CD4-positive, alpha-beta T cell treated with Interferon gamma for 1 hour (primary cell): ENCODE results near the gene LRRC72.
"Not testable (repeated sequence)": the region's sequence is repeated elsewhere in the genome, so short reads cannot be mapped to it uniquely, and the experiment has no call there.

Experiments
- DNase-seq: peaks from one replicate; pipeline ENCODE4 v3.0.0-alpha.2; 2020

Gene LRRC72

DNA sequence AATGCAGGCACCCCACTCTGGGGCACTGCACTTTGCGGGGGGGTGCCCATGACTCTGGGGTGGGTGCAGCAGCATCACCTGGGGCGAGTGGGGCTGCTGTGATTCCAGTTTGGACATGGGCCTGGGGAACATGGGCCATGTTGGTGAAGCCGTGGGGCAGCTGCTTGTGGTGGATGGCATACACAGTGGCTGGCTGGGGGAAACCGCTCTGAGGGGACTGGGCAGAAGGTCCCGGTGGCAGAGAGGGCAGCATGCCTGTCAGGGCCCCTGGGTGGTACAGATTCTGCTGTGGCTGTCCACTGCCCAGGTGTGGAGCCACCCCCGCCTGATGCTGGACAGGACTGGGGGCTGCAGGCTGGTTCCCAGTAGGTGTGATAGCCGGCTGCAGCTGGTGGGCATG, 57.2 kb downstream of the LRRC72 start:
- DNase-seq, result no peak

DNA sequence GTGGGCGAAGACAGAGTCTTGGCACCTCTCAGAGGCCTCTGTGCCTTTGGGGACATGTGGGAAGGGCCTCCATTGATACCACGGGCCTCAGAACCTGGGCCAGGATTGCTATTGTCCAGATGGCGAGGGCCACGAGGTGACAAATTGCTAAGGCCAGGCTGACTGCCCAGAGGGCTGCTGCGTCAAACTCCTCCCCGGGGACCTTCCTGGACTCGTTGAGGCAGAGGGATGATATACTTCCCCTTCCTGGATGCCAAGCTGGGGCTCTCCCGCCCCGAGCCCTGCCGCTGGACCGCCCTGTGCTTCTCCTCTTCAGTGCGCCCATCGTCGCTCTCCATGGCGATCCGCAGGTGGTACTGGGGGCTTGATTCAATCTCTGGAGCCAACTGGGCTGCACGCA, 58.9 kb downstream of the LRRC72 start:
- no peak for DNase-seq

DNA sequence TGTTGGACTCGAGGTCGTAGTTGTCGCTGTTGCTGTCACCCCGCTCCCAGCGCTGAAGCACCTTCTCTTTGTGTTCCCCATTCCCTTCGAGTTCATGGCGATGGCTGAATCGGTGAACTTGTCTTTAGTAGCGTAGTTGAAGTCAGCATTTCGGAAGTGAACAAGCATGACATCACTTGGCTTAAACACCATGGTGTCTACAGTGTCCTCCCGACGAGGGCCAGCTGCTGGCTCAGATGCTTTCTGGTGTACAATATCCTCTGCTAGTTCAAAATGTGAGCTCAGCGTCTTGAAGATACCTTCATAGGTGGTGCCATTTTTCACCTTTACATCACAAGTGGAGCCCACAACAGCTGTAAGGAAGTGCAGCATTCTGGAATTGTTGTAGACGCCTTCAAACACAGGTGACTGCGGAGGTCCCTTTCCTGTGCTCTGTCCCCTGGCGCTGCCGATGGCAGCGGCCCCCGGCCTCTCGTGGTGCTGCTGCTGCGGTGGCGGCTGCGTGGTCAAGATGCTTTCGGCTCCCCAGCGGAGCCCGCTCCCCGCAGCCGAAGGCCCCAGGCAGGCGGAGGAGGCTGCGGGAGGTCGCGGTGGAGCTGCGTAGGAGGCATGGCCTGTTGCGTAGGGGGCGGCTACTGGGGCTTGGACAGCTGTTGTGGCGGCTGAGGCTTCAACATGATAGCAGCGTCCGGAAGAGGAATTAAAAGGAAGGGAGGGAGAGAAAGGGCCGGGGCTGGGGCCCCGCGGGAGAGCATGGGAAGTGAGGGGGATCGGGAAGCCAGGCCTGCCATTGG, 59.7 kb downstream of the LRRC72 start:
- no peak for DNase-seq

DNA sequence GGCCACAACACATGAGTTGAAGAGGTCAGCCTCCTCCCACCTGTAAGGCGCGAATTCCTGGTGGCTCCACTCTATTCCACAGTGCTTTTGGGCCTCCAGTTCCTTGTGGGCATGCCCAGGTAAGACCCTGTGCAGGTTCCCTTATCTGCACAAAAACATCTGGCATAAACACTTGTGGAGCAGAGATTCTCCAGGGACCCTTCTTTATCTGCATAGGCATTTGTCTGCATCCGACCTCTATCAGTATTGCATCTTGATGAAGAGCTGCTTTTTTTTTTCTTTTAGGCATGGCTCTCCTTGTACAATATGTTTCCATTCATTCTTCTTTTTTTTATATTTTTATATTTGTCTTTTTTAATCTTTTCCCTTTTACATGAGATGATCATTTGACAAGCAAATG, 60.5 kb downstream of the LRRC72 start:
- no peak for DNase-seq

DNA sequence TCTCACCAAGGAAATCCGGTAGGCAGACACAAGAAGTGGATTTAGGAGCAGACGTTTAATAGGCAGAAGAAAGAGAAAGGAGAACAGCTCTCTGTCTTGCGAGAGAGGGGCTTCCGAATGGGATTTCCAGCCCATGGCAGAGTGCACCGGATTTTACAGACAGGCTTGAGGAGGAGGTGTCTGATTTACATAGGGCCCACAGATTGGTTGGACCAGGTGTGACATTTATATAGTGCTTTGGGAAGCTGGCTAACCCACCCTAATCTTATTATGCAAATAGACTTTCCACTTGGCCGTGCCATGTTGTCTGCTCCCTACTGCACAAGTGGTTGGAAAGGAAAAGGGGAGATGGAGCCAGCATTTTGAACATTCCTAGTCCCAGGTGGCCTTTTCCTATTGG, 61.2 kb downstream of the LRRC72 start:
- DNase-seq, result no peak

DNA sequence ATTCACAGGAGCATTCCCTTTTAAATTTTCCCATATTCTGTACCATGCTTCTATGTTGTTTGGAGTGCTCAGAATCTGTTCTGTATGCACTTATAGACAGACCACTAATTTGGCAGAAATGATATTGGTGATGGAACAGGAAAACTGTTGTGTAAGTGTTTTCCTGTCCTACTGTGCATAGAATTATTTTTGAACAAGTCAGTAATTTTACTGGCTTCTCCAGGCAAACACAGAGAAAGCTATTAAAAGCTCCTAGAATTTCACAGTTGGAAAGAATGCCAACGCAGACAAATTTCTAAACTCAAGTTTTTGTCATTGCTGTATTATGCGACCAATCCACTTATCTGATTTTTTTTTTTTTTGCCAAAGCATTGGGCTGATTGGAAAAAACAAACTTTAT, 63.3 kb downstream of the LRRC72 start:
- no peak for DNase-seq

DNA sequence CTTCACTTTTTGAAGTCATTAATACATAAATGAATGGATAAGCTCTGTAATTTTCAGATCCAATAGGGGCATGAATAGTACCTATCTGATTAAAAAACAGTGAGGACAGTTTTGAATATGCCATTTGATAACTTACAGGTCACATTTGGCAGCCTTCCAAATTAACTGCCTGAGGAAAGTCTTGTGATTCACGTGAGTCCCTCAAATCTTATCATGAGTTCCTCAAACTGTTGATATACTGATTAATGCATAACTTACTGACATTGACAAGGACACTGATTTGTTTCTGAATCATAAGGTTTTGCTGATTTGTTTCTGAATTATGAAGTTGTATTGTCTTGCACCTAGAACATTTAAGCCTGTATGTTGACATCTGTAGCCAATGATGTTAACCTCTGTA, 63.8 kb downstream of the LRRC72 start:
- DNase-seq, result no peak

DNA sequence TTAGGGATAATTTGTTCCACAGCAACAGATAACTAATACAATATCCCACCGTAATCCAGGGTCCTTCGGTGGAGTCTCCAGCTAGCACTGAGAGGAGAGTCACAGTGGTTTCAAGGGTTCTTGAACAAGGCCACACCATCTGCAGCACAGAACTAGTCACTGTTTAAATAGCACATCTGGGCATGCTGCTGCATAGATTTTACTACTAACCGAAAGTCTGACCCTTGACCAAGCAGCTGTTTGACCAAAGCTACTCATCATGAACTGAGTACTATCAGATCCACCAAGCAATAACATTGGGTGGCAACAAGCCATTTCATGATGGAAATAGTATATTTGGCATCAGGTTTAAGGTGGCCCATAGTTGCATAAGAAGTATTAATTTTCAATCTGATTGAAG, 65.8 kb downstream of the LRRC72 start:
- no peak for DNase-seq

DNA sequence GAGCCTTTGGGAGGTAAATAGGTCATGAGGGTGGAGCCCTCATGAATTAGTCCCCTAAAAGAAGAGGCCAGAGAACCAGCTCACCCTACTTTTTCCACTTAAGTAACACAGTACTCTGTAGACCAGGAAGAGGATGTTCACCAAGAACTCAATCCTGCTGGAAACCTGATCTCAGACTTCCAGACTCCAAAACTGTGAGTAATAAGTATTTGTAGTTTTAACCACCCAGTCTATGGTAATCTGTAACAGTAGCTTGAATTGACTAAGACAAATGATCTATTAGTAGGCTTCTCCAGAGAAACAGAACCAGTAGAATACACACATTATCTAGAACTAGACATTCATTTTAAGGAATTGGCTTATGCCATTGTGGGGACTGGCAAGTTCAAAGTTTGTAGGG, 67.4 kb downstream of the LRRC72 start:
- no peak for DNase-seq

DNA sequence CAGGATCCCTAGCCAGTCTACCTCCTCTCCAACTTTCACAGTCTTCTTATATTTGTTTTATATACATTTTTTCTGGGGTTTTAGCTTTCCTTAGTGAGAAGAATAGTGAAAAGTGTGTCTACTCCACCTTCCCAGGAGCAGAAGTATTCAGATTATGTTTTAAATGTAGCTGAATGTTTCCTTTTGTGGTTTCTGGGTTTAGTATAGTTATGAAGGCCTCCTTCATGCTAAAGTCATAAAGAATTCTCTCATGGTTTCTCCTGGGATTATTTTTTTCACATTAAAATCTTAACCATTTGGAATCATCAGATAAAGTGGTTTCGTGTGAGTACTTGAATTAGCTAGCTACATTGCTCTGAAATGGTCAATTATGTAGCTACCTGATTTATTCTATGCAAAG, 68.1 kb downstream of the LRRC72 start:
- DNase-seq, result no peak

DNA sequence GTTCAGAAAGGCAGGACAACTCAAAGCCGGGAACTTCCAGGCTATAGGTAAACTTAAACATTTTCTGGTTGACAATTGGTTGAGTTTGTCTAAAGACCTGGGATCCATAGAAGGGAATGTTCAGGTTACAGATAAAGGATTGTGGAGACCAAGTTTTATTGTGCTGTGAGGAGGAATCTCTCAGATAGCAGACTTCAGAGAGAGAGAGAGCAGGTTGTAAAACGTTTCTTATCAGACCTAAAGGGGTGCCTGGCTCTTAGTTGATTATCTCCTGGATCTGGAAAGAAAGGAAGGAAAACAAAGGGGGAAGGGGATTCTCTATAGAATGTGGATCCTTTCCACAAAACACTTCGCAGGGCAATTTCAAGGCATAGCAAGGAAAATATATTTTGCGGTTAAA, 69.0 kb downstream of the LRRC72 start:
- DNase-seq, result not testable (repeated sequence)

DNA sequence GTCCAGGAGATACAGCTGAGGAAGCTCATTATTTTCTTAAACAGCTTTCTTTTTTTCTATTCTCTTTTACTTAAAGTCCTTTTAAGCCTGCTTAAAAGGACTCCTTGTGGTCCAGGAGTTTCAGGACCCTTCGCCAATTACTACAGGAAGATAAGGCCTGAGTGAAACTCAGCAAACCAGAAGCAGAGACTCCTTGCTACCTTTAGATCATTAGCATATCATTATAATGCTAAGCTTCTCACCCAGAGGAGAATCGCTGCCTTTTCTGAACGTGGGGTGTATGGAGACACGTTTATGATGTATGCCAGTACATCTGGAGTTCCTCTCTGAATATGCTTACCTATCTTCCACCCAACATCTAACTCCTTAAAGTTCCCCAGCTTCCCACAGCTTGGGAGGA, 71.4 kb downstream of the LRRC72 start:
- no peak for DNase-seq

DNA sequence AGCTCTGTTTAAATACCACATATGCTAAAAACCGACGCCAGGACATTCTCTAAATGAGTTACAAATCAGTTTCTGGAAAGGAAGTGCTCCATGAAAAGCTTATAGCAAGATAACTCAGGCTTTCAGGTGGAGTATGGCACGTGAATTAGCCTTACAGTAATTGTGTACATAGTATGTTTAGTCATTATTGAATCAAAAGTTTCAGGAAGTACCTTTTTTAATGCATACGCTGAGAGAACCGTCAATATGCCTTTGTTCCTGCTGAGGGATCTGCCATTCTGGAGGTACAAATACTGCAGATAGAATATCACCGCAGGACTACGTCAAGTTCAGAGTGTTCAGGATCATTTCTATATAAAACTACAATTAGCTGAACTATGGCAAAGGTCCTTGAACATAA, 73.2 kb downstream of the LRRC72 start:
- DNase-seq, result no peak

DNA sequence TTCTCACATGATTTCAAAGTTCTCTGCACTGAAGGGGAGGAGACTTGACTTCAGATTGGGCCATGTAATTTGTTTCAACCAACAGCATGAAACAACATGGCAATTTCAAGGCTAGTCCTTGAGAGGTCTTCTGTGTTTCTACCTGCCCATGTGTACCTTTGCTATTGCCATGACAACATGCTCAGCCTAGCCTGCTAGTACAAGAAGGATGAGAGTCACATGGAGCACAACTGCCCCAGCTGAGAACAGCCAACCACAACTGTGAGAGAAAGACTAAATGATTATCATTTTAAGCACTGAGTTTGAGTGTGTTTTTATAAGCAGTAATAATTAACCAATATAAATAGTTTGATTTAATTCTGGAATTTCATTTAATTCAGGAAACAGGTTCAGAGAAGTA, 77.0 kb downstream of the LRRC72 start:
- no peak for DNase-seq

DNA sequence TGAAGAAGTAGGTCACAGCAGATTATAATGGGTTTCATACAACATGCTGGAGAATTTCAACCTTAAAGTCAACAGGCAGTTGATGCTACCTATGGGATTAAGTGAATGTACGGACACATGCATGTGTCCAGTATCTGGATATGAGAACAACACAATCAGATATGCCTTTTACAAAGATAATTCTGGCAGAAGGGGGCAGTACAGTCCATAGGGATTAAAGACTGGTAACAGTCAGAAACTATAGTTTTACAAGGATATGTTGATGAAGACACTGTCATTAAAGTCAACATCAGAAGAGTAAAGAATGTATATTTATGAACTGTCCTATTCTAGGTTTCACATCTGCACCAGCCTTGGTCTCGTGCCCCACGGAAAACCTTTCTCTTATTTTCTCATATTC, 77.4 kb downstream of the LRRC72 start:
- DNase-seq, result no peak

DNA sequence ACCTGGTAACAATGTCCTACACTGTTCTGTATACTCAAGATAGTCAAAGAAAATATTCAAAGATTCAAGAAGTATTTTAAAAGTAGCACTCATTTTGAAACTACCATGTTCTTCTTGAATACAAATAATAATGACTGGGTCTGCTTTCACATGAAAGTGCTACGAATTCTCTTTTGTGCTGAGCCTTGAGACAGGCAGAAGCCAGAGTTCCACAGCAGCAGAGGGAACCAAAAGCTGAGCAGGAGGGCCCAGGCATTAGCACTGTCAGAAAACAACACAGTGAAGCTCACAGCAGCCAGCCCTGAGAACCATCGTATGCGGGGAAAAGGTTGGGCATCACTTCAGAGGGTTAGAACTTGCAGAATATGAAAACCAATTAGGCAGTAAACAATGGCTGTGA, 80.1 kb downstream of the LRRC72 start:
- DNase-seq, result no peak

DNA sequence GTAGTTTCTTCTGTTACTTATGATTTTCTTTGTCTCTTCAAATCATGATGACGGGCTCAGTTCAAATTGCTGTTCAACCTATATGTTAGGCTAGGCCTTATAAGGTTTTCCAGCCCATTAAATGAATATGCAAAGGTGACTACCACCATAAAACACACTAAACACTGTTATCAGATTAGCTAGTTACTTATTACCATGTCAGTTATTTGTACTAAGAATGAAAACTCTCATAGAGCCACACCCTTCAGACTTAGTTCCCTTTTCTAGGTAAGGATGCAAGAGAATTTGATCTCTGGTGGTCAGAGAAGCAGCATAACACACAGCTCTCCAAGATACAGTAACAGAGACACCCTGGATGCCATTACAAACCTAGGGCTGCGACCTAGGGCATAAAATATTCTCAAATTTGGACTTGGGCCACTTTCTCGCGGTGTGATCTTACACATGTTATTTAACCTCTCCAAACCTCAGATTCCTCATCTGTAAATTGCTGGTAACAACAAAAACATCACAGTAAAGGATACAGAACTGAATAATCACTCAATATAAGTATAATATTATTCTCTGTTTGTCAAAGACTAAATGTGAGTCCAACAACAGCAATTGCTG, 83.3 kb downstream of the LRRC72 start:
- no peak for DNase-seq

DNA sequence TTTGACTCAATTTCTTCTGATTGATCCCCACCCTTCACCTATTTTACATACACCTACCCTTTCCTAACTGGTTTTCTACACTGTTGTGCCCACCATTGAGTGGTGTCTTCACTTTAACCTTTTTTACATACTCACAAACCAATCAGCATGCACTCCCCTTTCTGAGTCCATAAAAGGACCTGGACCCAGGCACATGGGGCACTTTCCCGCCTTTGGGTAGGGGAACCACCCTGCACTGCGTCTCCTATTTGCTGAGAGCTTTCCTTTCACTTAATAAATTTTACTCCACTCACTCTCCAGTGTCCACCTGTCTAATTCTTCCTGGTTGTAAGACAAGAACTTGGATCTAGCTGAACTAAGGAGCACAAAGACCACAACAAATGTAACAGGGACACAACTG, 85.1 kb downstream of the LRRC72 start:
- DNase-seq, result no peak

DNA sequence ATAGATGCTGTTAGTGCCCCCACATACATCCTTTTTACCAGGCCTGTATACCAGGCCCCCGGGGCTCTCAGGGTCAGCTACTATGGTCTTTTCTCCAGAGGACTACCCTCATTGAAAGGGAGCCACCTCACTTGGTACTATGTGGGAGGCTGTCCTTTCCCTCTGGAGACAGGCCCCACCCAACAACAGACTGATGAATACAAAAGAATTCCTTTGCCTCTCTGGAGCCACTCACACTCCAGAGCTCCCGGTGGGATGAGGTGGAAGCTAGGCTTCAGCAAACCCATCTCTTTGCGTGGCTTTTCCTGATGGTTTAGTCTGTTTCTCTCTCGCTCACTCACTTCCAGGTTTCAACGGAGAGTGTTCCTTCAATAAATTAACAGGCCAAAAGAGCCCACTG, 88.6 kb downstream of the LRRC72 start:
- no peak for DNase-seq

DNA sequence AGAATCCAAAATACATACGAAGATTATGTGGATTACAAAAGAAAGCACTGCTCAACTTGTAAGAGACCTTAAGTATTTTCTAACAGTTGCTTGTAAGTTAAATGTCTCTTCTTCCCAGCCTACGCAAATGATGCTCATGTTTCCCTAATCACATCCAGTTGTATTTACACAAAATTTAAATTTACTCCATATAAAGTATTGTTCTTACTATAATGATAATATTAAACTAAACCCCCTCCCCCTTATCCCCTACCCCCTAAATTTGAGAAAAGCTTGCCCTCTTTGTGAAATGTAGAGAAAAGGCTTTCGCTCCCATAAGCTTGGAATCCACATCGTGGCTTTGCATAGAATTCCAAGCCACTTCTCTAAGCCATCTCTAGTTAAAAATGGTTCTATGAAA, 89.5 kb downstream of the LRRC72 start:
- no peak for DNase-seq

DNA sequence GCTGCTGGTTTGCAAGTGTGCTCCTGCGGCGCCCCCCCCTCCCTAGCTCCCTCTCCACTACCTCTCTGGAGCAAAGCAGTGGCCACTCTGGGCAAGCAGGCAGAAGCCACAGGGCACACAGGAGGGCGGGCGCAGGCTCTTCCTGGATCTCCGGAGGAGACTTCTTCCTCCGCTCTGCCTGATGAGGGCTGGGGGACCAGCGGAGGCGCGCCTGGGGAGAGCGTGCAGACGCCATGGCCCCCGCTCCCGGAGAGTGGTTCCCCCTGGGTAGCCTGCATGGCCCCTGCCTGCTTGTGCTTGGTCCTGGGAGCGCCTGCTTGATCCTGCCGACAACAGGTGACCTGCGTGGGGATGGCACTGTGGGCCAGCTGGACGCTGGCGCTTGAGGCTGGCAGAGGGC, 89.9 kb downstream of the LRRC72 start:
- no peak for DNase-seq

DNA sequence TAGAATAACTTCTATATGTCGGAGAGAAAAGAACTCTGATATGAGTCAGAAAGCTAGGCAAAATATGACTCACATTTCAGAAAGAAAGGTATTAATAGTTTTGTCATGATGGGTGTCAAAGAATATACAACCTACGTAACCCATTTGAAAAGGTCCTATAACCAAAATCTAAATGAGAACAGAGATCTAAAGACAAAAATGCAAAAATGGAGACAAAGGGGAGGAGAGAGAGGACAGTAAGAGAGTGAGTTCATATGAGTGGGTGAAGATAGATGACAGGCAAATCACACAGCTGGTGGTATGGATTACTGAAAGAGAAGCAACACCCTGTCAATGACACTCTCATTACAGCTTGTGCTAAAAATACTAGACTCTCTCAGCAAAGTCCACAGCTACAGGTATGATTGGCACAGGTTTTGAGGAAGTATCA, 93.4 kb downstream of the LRRC72 start:
- no peak for DNase-seq

DNA sequence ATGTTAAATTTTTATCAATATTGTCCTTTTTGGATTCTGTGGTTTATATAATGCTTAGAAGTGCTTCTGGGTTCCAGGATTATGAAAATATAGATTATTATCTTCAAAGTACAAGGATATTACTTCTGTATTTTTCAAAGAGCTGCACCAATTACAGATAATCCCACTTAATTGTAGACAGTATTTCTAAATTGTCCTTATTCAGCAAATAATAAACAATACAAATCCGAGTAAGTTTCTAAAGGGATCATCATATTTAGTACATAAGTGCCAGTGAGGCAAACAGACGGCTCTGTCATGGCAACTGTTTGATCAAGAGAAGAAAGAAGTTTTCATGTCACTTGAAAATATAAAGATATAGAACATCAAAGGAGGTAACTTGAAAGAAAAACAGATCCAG, 99.8 kb downstream of the LRRC72 start:
- no peak for DNase-seq

DNA sequence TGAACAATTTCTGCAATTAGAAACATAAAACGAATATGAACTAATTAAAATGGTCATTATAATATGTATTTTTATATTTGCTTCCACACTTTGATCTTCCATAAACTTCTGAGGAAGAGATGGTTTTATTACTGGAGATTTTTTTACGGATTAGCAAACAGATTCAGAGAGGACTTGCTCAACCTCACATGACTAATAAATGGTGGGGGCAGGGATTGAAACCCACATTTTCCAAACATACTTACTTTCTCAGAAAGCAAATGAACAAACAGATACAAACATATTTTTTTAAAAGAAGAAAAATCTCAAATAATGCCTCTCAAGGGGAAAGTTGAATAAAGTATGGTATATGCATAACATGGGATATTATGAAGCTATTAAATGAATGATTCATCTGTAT, 100.6 kb downstream of the LRRC72 start:
- DNase-seq, result no peak

DNA sequence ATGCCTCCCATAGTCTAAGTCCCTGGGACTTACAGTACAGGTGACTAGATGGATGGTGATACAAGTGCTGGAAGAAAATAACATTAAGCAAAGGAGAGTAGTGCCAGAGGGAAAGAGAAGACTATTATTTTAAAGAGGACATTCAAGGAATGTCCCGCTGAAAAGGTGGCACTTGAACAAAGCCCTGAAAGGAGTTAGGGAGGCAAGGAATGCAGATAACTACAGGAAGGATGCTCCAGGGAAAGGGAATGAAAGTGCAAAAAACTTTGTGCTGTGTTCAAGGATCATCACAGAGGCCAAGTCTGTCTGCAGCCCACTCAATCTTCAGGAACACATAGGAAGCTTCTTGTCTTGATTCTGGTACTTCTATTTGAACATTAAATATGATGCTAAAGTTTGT, 104.0 kb downstream of the LRRC72 start:
- DNase-seq, result no peak
